Gastroesophageal sphincter (tissue), 3 donors: Measurements from ENCODE around the gene ARFIP1.

Experiments
- CTCF ChIP-seq, 4 experiments: fragments of 200-600 bp in 2 of 4; fragments of 450-650 bp in 2 of 4; sonication (generic) in 1 of 4; IDR thresholded peaks; one replicate each; pipeline ENCODE4 v1.5.1; 2017 to 2019; ENCODE audit warnings: antibody characterized with exemption in 4 of 4, mild to moderate bottlenecking in 2 of 4, moderate library complexity in 2 of 4
- POLR2AphosphoS5 ChIP-seq: sonication (generic); formaldehyde crosslinking; IDR thresholded peaks from one replicate; pipeline ENCODE4 v1.6.1; 2017; ENCODE audit warnings: antibody characterized with exemption

GRCh38 chr4:152777488-152777887 lies 2.3 kb upstream of the ARFIP1 start:
- no peak for TF ChIP-seq CTCF (IDR thresholded peaks at IDR 0.05)
- no peak for TF ChIP-seq POLR2AphosphoS5
